Ascending aorta (tissue), 2 donors: ENCODE measurements around the gene R3HDML. TPM values are rescaled to one million over a fixed set of nuclear protein-coding genes. Genes with fewer than 3 reads are reported as not detected.

Experiments
- DNase-seq, 2 donors: peaks; one replicate each; pipeline ENCODE4 v3.0.0-alpha.2; 2019; ENCODE audit warnings: low spot score in 2 of 2
- H3K27ac ChIP-seq, 2 donors: fragments of 200-600 bp; sonication (generic); one replicate each; pipeline ENCODE4 v1.5.1; 2016 to 2017; ENCODE audit warnings: mild to moderate bottlenecking in 1 of 2
- H3K27me3 ChIP-seq: fragments of 200-600 bp; sonication (generic); one replicate; pipeline ENCODE4 v1.5.1; 2017
- H3K36me3 ChIP-seq, 2 donors: fragments of 200-600 bp; sonication (generic); one replicate each; pipeline ENCODE4 v1.5.1; 2016
- H3K4me1 ChIP-seq, 2 donors: fragments of 200-600 bp; sonication (generic); one replicate each; pipeline ENCODE4 v1.5.1; 2016 to 2017; ENCODE audit warnings: mild to moderate bottlenecking in 1 of 2
- H3K4me3 ChIP-seq, 2 donors: fragments of 200-600 bp; sonication (generic); one replicate each; pipeline ENCODE4 v1.5.1; 2016 to 2017; ENCODE audit warnings: mild to moderate bottlenecking in 1 of 2
- H3K9me3 ChIP-seq, 2 donors: fragments of 200-600 bp; sonication (generic); one replicate each; pipeline ENCODE4 v1.5.1; 2016
- CTCF ChIP-seq, 3 experiments: fragments of 200-600 bp in 2 of 3; fragments of 450-650 bp in 1 of 3; sonication (generic) in 2 of 3; IDR thresholded peaks; one replicate each; pipeline ENCODE4 v1.5.1; 2016 to 2019; ENCODE audit warnings: antibody characterized with exemption in 3 of 3, mild to moderate bottlenecking in 1 of 3, moderate library complexity in 1 of 3
- intact Hi-C: fragments of 100-400 bp; cut with DNase I; formaldehyde crosslinking; loops from one replicate; pipeline ENCODE4 v1.15.1; 2023
- total RNA-seq: library from RNA; depleted of rRNA; stranded (reverse); fragments of >200 nt; gene quantifications from one replicate; pipeline ENCODE4 v1.1.0, GENCODE V29; 2016

The R3HDML gene
- total RNA-seq, 1 donor from 2014 or later = not detected

- TF ChIP-seq CTCF (IDR thresholded peaks at IDR 0.05) = no peak
- Histone ChIP-seq H3K27ac (no peak overlapping the region), H3K27me3 (no peaks in the 10 kb centered on the region), H3K9me3 (no peaks in the 10 kb centered on the region), H3K4me1 (no peaks in the 10 kb centered on the region), H3K36me3 (no peaks in the 10 kb centered on the region), H3K4me3 (no peak overlapping the region)
- DNase-seq = no peak
- intact Hi-C loops = no loop called here
These were observed 58.0 kb downstream of the R3HDML start for GRCh38 chr20:44394702-44395460.

GRCh38 chr20:44395461-44396340 lies 58.9 kb downstream of the R3HDML start:
- no peak overlapping the region for H3K27ac ChIP-seq
- DNase-seq = no peak
- intact Hi-C loops = no loop called here

GRCh38 chr20:44396369-44397130 lies 59.7 kb downstream of the R3HDML start:
- Histone ChIP-seq H3K27me3 (no peaks in the 10 kb centered on the region), H3K27ac (no peak overlapping the region), H3K36me3 (no peaks in the 10 kb centered on the region), H3K9me3 (no peaks in the 10 kb centered on the region), H3K4me1 (no peaks in the 10 kb centered on the region), H3K4me3 (no peak overlapping the region)
- intact Hi-C loops = no loop called here
- TF ChIP-seq CTCF (IDR thresholded peaks at IDR 0.05) = no peak
- DNase-seq = no peak

More at GRCh38 chr20:44395461-44396340, 58.9 kb downstream of the R3HDML start:
- no peak overlapping the region for H3K4me3 ChIP-seq
- no peaks in the 10 kb centered on the region for H3K27me3 ChIP-seq
- no peak for TF ChIP-seq CTCF (IDR thresholded peaks at IDR 0.05)
- no peaks in the 10 kb centered on the region for H3K36me3 ChIP-seq
- no peaks in the 10 kb centered on the region for H3K9me3 ChIP-seq
- no peaks in the 10 kb centered on the region for H3K4me1 ChIP-seq

GRCh38 chr20:44398335-44398734 lies 61.5 kb downstream of the R3HDML start:
- intact Hi-C loops = no loop called here
- Histone ChIP-seq H3K27me3 (no peaks in the 10 kb centered on the region), H3K9me3 (no peaks in the 10 kb centered on the region), H3K27ac (no peak overlapping the region), H3K36me3 (no peaks in the 10 kb centered on the region), H3K4me3 (no peak overlapping the region), H3K4me1 (no peaks in the 10 kb centered on the region)
- no peak for DNase-seq
- TF ChIP-seq CTCF (IDR thresholded peaks at IDR 0.05) = no peak

GRCh38 chr20:44399446-44399845 lies 62.6 kb downstream of the R3HDML start:
- Histone ChIP-seq H3K4me3 (no peak overlapping the region), H3K36me3 (no peaks in the 10 kb centered on the region), H3K9me3 (no peaks in the 10 kb centered on the region), H3K4me1 (no peaks in the 10 kb centered on the region), H3K27me3 (no peaks in the 10 kb centered on the region), H3K27ac (no peak overlapping the region)
- no peak for DNase-seq
- intact Hi-C loops = no loop called here
- TF ChIP-seq CTCF (IDR thresholded peaks at IDR 0.05) = no peak
